GM10266 (cell line): Measurements from ENCODE around the gene PXDN.
"Not testable (repeated sequence)": the region's sequence is repeated elsewhere in the genome, so short reads cannot be mapped to it uniquely, and the experiment has no call there.

ENCODE experiments used
- DNase-seq: peaks from one replicate; pipeline ENCODE4 v3.0.0; 2012; ENCODE audit errors: extremely low spot score
- TF ChIP-seq, protein P1 (sequence below): IDR thresholded peaks from 2 replicates; pipeline ENCODE4 v1.5.1; 2012; ENCODE audit warnings: mild to moderate bottlenecking, low read depth; ENCODE audit not compliant: control insufficient read depth, insufficient read depth; ENCODE audit errors: missing control alignments

Gene PXDN

DNA sequence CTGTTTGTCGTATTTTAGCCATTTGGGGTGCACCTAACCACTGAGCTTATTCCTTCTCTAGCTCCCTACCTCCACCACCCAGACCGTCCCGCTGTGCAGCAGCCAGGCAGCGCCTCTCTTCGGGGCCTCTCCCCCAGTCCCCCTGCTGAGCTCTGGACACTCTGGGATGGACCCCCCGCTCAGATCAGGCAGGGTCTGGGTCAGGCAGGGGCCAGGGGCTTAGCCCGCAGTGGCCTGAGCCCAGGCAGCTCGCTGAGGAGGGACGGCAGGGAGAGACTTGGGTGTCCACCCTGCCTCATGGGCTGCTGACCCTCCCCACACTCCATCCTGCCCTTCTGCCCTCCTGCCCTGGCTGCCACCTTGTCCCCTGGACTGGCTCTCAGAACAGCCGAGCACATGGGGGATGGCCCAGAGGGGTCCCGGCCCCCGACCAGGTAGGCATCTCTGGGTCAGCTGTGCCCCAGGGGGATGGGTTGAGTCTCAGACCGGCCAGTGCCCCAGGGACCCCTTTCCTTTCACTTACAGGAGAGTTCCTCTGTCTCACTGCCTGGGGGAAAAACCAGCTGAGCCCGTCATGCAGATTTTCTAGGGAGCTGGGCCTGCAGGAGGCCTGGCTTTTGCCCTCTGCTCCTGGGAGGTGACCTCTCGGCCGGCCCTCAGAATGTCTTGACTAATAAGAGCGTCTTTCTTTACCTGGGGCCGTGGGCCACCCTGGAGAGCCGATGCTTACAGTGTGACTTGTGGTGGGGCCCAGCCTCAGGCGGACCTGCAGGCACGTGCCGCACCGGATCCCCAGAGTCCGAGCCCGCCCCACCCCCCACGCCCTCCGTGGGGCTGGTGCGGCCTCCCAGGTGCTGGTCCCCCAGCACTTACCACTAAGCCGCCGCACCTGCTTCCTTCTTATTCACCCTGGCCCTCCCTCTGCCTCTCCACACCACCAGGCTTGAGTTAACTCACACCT is 22.8 kb upstream of the PXDN start:
- DNase-seq = no peak
- TF ChIP-seq, protein P1, sequence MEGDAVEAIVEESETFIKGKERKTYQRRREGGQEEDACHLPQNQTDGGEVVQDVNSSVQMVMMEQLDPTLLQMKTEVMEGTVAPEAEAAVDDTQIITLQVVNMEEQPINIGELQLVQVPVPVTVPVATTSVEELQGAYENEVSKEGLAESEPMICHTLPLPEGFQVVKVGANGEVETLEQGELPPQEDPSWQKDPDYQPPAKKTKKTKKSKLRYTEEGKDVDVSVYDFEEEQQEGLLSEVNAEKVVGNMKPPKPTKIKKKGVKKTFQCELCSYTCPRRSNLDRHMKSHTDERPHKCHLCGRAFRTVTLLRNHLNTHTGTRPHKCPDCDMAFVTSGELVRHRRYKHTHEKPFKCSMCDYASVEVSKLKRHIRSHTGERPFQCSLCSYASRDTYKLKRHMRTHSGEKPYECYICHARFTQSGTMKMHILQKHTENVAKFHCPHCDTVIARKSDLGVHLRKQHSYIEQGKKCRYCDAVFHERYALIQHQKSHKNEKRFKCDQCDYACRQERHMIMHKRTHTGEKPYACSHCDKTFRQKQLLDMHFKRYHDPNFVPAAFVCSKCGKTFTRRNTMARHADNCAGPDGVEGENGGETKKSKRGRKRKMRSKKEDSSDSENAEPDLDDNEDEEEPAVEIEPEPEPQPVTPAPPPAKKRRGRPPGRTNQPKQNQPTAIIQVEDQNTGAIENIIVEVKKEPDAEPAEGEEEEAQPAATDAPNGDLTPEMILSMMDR = no peak

DNA sequence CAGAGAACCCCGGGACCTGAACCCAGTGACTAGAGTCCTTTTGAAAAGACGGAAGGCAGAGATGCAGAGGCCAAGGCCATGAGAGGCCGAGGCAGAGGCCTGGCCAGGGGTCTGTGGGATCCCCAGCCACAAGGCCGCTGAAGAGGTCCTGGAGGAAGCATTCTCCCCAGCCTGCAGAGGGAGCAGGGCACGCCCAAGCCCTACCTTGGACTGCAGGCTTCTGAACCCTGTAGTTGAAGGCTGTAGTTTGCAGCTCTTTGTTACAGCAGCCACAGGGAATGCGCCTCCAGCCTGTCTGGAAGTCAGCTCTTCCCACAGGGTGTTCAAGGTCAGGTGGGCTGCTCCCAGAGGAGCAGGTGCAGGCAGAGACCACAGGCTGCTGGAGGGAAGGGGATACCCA is 22.1 kb upstream of the PXDN start:
- no peak for DNase-seq
- TF ChIP-seq, protein P1 = no peak

DNA sequence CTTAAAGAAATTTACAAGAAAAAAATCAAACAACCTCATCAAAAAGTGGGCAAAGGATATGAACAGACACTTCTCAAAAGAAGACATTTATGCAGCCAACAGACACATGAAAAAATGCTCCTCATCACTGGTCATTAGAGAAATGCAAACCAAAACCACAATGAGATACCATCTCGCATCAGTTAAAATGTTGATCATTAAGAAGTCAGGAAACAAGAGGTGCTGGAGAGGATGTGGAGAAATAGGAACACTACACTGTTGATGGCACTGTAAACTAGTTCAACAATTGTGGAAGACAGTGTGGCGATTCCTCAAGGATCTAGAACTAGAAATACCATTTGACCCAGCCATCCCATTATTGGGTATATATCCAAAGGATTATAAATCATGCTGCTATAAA is 20.9 kb upstream of the PXDN start:
- DNase-seq = not testable (repeated sequence)

DNA sequence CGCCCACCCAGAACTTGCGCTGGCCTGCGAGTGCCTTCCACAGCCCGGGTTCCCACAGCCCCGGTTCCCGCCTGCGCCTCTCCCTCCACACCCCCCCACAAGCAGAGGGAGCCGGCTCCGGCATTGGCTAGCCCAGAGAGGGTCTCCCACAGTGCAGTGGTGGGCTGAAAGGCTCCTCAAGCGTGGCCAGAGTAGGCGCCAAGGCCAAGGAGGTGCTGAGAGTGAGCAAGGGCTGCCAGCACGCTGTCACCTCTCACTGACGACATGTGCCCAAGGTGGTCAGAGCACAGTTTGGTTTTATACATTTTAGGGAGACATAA is 15.3 kb upstream of the PXDN start:
- no peak for DNase-seq
- TF ChIP-seq, protein P1 = no peak

DNA sequence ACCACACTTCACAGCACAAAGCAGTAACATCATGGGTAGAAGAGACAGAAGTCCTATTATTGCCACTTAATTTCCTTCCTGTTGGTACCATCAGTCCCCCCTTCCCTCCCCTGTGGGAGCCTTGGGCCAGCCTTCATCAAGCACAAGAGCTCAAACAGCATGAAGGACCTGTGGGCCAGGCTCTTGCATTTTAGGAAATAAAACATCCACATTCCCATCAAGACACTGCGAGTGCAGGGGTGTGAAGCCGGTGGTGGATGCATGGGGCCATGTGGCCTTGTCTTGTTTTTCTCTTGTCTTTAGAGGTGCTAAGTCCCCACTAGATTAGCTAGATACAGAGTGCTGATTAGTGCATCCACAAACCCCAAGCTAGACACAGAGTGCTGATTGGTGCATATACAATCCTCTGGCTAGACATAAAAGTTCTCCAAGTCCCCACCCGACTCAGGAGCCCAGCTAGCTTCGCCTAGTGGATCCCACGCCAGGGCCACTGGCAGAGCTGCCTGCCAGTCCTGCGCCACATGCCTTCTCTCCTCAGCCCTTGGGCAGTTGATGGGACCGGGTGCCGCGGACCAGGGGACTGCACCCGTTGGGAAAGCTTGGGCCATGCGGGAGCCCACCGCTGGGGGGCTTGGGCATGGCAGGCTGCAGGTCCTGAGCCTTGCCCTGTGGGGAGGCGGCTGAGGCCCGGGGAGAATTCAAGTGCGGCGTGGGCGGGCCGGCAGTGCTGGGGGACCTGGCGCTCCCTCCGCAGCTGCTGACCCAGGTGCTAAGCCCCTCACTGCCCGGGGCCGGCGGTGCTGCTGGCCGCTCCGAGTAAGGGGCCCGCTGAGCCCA is 14.7 kb upstream of the PXDN start:
- TF ChIP-seq, protein P1 = no peak
- DNase-seq = no peak

DNA sequence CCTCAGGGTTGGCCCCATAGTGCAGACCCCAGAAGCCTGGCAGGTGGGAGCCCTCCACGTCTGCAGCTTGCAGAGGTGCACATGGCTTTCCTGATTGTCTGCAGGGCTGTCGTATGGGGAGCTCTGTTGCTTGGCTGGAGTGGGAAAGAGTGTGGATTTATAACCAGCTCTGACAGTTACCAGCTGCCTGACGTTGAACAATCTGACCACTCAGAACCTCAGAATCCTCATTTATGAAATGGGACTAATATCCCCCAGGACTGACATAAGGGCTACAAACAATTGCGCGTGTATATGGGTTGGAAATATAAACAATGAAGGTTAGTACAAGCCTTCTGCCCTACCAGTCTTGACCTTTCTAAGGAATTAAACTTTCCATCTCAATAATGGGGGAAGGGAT is 13.9 kb upstream of the PXDN start:
- TF ChIP-seq, protein P1 = no peak
- no peak for DNase-seq

DNA sequence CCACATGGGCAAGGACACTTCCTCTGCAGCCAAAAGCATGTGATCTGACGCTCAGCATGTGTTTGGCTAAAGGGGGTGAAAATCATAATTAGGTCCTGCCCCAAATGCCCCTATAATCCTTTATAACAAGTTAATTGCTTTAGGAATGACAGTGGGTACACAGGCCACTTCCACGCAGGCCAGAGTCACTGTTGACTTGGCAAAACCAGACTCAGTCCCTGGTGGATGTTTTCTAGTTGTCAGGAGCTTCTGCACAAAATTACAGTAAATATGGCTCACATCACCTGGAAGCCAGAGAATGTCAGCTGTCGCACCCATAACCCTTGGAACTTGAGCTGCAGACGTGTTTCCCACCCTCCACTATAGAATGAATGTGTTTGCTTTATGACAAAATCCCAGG is 13.3 kb upstream of the PXDN start:
- DNase-seq = no peak
- TF ChIP-seq, protein P1 = no peak

DNA sequence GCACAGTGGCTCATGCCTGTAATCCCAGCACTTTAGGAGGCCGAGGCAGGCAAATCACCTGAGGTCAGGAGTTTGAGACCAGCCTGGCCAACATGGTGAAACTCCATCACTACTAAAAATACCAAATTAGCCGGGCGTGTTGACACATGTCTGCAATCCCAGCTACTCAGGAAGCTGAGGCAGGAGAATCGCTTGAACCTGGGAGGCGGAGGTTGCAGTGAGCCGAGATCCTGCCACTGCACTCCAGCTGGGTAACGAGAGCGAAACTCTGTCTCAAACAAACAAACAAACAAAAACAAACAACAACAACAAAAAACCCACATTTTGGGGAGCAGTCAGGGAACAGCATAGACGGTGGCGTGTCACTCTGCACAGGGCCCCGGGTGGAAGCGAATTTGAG is 12.8 kb upstream of the PXDN start:
- DNase-seq = not testable (repeated sequence)
